Osteoblast (primary cell): Measurements from ENCODE around the gene SIRT3. TPM values are rescaled to one million over a fixed set of nuclear protein-coding genes. Genes with fewer than 3 reads are reported as not detected.

Experiments
- DNase-seq: peaks from one replicate; pipeline ENCODE4 v3.0.0; 2011; ENCODE audit warnings: low spot score, mixed read lengths; ENCODE audit not compliant: insufficient read length; ENCODE audit errors: missing footprints
- H2AFZ ChIP-seq: 2 replicates; pipeline ENCODE4 v1.6.0; 2011; ENCODE audit warnings: mild to moderate bottlenecking, low read length
- H3K27ac ChIP-seq: 2 replicates; pipeline ENCODE4 v1.5.1; 2011; ENCODE audit warnings: mild to moderate bottlenecking, low read depth, low read length, moderate library complexity
- H3K27me3 ChIP-seq: 2 replicates; pipeline ENCODE4 v1.6.0; 2012; ENCODE audit warnings: mild to moderate bottlenecking, control low read depth, inconsistent platforms, low read length, moderate library complexity; ENCODE audit not compliant: insufficient read depth
- H3K36me3 ChIP-seq: 2 replicates; pipeline ENCODE4 v1.5.1; 2011; ENCODE audit warnings: mild to moderate bottlenecking, low read length, control low read depth, moderate library complexity; ENCODE audit not compliant: insufficient read depth
- H3K4me1 ChIP-seq: 2 replicates; pipeline ENCODE4 v1.5.1; 2011; ENCODE audit warnings: mild to moderate bottlenecking, low read length, control low read depth, moderate library complexity; ENCODE audit not compliant: insufficient read depth
- H3K4me2 ChIP-seq: 2 replicates; pipeline ENCODE4 v1.6.0; 2011; ENCODE audit warnings: mild to moderate bottlenecking, low read length; ENCODE audit not compliant: insufficient read depth
- H3K4me3 ChIP-seq: fragments of 200-600 bp; sonication (generic); 3 replicates; pipeline ENCODE4 v1.5.1; 2012; ENCODE audit warnings: mild to moderate bottlenecking, low read length, inconsistent platforms; ENCODE audit not compliant: insufficient read depth
- H3K79me2 ChIP-seq: 2 replicates; pipeline ENCODE4 v1.6.0; 2012; ENCODE audit warnings: mild to moderate bottlenecking, low read length, control low read depth, inconsistent platforms; ENCODE audit not compliant: insufficient read depth
- H3K9me3 ChIP-seq: 2 replicates; pipeline ENCODE4 v1.5.1; 2011; ENCODE audit warnings: low read depth, low read length, control low read depth
- H4K20me1 ChIP-seq: 2 replicates; pipeline ENCODE4 v1.6.0; 2012; ENCODE audit warnings: mild to moderate bottlenecking, low read length, control low read depth; ENCODE audit not compliant: insufficient read depth
- CTCF ChIP-seq: IDR thresholded peaks from 2 replicates; pipeline ENCODE4 v1.5.1; 2011; ENCODE audit warnings: mild to moderate bottlenecking, low read depth, low read length, moderate library complexity; ENCODE audit errors: extremely low read depth
- total RNA-seq: library from RNA; depleted of rRNA; stranded (reverse); fragments of >200 nt; gene quantifications from 2 replicates; pipeline ENCODE4 v1.2.3, GENCODE V29; 2012

The SIRT3 gene
- total RNA-seq, 1 donor, result 11.2 TPM

GRCh38 chr11:218815-219593 lies 17.1 kb downstream of the SIRT3 start:
- TF ChIP-seq CTCF, result no peak
- no peak overlapping the region for H3K27ac ChIP-seq
- no peaks in the 10 kb centered on the region for H3K79me2 ChIP-seq
- no peak overlapping the region for H3K4me2 ChIP-seq
- DNase-seq, result peak; percentile 63
- H3K4me1 ChIP-seq, result no peaks in the 10 kb centered on the region
- H2AFZ ChIP-seq, result no peak overlapping the region
- no peak overlapping the region for H3K4me3 ChIP-seq
- H3K27me3 ChIP-seq, result no peaks in the 10 kb centered on the region
- H3K36me3 ChIP-seq, result peaks cover 14% of the 10 kb centered on the region
- H4K20me1 ChIP-seq, result peaks cover 8% of the 10 kb centered on the region
- H3K9me3 ChIP-seq, result no peaks in the 10 kb centered on the region

DNA sequence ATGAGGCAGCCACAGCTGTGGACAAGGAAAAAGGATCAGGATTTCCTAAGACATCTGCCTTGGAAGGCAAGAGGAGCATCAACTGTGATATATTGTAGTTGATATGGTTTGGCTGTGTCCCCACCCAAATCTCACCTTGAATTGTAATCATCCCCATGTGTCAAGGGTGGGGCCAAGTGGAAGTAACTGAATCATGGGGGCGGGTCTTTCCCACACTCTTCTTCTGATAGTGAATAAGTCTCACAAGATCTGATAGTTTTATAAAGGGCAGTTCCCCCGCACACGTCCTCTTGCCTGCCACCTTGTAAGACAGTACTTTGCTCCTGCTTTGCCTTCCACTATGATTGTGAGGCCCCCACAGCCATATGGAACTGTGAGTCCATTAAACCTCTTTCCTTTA lies 18.4 kb downstream of the SIRT3 start:
- Histone ChIP-seq H4K20me1 (peaks cover 10% of the 10 kb centered on the region), H3K4me3 (no peak overlapping the region), H3K27me3 (no peaks in the 10 kb centered on the region), H3K4me1 (no peaks in the 10 kb centered on the region), H2AFZ (no peak overlapping the region), H3K36me3 (peaks cover 27% of the 10 kb centered on the region), H3K27ac (no peak overlapping the region), H3K4me2 (no peak overlapping the region), H3K9me3 (no peaks in the 10 kb centered on the region), H3K79me2 (peaks cover 8% of the 10 kb centered on the region)
- DNase-seq, result no peak
- TF ChIP-seq CTCF, result no peak

DNA sequence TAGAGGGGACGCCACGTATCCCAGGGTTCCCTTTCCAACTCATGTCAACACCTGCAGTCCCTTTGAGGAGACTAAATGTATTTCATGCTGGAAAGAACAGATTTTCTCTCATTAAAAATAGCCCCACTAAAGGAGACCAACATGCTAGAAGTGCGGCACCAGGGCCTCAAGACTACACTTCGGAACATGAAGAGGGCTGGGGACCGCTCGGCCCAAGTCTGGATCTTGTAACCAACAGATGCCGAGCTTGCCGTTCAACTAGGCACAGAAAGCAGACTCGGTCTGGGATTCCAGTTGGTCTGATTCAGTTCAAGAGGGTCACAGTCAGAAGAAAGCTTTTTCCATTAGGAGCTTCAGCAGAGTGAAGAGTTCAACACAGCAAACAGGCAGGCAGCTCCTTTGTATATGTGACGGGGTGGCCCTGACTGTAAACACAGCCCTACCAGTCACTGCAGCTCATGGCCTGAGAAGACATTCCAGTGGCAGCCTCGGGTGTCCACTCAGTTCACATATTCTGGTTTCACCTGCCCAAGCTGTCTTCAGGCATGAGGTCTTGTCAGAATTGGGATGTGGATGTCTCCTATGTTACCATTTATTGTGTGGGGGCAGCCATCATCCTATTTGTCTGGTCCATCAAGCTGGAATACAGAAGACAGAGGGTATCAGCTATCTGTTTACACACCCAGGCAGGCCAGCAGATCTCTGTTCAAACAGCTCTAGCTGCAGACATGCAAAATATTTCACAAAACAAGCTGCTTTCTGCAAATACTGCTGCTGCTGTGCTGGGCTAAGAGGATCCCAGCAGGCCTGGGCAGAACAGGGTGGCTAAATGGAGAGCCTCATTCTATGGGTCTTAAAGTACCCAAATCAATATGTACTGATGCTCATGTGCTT lies 19.8 kb downstream of the SIRT3 start:
- Histone ChIP-seq H3K4me2 (no peak overlapping the region), H3K9me3 (no peaks in the 10 kb centered on the region), H3K4me1 (no peaks in the 10 kb centered on the region), H3K27ac (no peak overlapping the region), H3K27me3 (no peaks in the 10 kb centered on the region), H3K4me3 (no peak overlapping the region), H4K20me1 (peaks cover 24% of the 10 kb centered on the region), H3K36me3 (peaks cover 40% of the 10 kb centered on the region), H3K79me2 (peaks cover 22% of the 10 kb centered on the region), H2AFZ (no peak overlapping the region)
- DNase-seq, result peak; percentile 77
- no peak for TF ChIP-seq CTCF

- Histone ChIP-seq H3K27me3 (no peaks in the 10 kb centered on the region), H3K4me1 (peaks cover 6% of the 10 kb centered on the region), H4K20me1 (peaks cover 31% of the 10 kb centered on the region), H3K79me2 (peaks cover 29% of the 10 kb centered on the region), H3K27ac (no peak overlapping the region), H3K36me3 (peaks cover 47% of the 10 kb centered on the region), H3K4me3 (no peak overlapping the region), H3K4me2 (no peak overlapping the region), H2AFZ (no peak overlapping the region), H3K9me3 (no peaks in the 10 kb centered on the region)
- peak; percentile 65 for DNase-seq
- no peak for TF ChIP-seq CTCF
Measured at GRCh38 chr11:215581-216037, 20.5 kb downstream of the SIRT3 start.
